ENCODE measurements around the gene OBSCN. TPM values are rescaled to one million over a fixed set of nuclear protein-coding genes. Genes with fewer than 3 reads are reported as not detected.

OBSCN gene
- total RNA-seq, 1 experiment from 2014 or later: 33.3 TPM

- no peak within 1 kb of the TSS for H2BK120ac ChIP-seq (ENCODE audit: low read depth, low read length, poor library complexity, severe bottlenecking)
- peaks cover 15 to 30% of the 10 kb centered on the region in 2 experiments for H3K4me1 Mint-ChIP-seq
- H3K36me3 Mint-ChIP-seq (ENCODE audit: insufficient read depth in 1 of 3, low read depth in 3 of 3): peaks cover 0 to 3% (median 2%) of the 10 kb centered on the region in 3 experiments; a peak in 2 of 7 replicates
- peak within 1 kb of the TSS; percentile 86 to 88 for H3K4me3 Mint-ChIP-seq
- H3K79me2 ChIP-seq (ENCODE audit: insufficient read depth, low read length): no peaks in the 10 kb centered on the region
- peak within 1 kb of the TSS; percentile 45 for H3K4me2 ChIP-seq (ENCODE audit: insufficient read depth, insufficient read length, low read length)
- H2BK20ac ChIP-seq (ENCODE audit: low read depth, low read length, poor library complexity, severe bottlenecking): no peak within 1 kb of the TSS
- no peak within 1 kb of the TSS for H3T11ph ChIP-seq (ENCODE audit: low read length)
- no peak within 1 kb of the TSS for H3K4ac ChIP-seq (ENCODE audit: low read depth, low read length)
- H3K23ac ChIP-seq (ENCODE audit: insufficient read length, low read depth, low read length): no peak within 1 kb of the TSS
- H3K9ac ChIP-seq (ENCODE audit: extremely low read depth, insufficient read length, low read length): peak within 1 kb of the TSS; percentile 23
- H3K18ac ChIP-seq (ENCODE audit: insufficient read length, low read depth, low read length): peak within 1 kb of the TSS; percentile 12
- H3K27me3 ChIP-seq (ENCODE audit: insufficient read depth, low read length): no peaks in the 10 kb centered on the region
- no peak within 1 kb of the TSS for H2AFZ ChIP-seq (ENCODE audit: low read length)
- H4K91ac ChIP-seq (ENCODE audit: insufficient read length, low read depth, low read length): no peak within 1 kb of the TSS
- H3K14ac ChIP-seq (ENCODE audit: insufficient read depth, low read length): peak within 1 kb of the TSS; percentile 84
- no peak within 1 kb of the TSS for H2AK5ac ChIP-seq (ENCODE audit: insufficient read length, low read length)
- peak; percentile 94 for TF ChIP-seq CTCF (conservative IDR thresholded peaks at IDR 0.05)
- DNase-seq: peak; percentile 99
- H4K8ac ChIP-seq (replicated peaks; ENCODE audit: insufficient read length, low read depth, low read length): no peak within 1 kb of the TSS
- H2BK5ac ChIP-seq (ENCODE audit: insufficient read length, low read length): no peak within 1 kb of the TSS
- no peaks in the 10 kb centered on the region for H3K9me3 ChIP-seq (ENCODE audit: control insufficient read depth, low read depth, low read length)
- H4K20me1 ChIP-seq (ENCODE audit: control insufficient read depth, insufficient read depth, insufficient read length): no peaks in the 10 kb centered on the region
- WGBS (ENCODE audit: extremely low coverage, insufficient read length, low lambda C conversion rate): no CpG with 5 or more reads among the region's 93 CpGs
- no peak within 1 kb of the TSS for H2BK15ac ChIP-seq (ENCODE audit: low read depth, low read length)
- H3K27me3 Mint-ChIP-seq (ENCODE audit: low read depth): peaks cover 10% of the 10 kb centered on the region
- peaks cover 0 to 2% of the 10 kb centered on the region in 2 experiments; a peak in 1 of 5 replicates for H3K9me3 Mint-ChIP-seq
- H4K5ac ChIP-seq (ENCODE audit: insufficient read length, low read depth, low read length): no peak within 1 kb of the TSS
- H2BK12ac ChIP-seq (ENCODE audit: insufficient read length, low read depth, low read length): no peak within 1 kb of the TSS
- H3K79me1 ChIP-seq (ENCODE audit: insufficient read depth, low read depth, low read length, poor library complexity, severe bottlenecking): no peaks in the 10 kb centered on the region
- no peaks in the 10 kb centered on the region; the same call in 1 of the 2 replicates for H3K4me1 ChIP-seq (ENCODE audit: insufficient read depth, low read length)
- H3K27ac Mint-ChIP-seq: peak within 1 kb of the TSS; percentile 90 to 99 (median 99)
- H3K23me2 ChIP-seq (ENCODE audit: insufficient read length, low read depth, low read length, poor library complexity, severe bottlenecking): peaks cover 2% of the 10 kb centered on the region
- no peak within 1 kb of the TSS for H3K56ac ChIP-seq (ENCODE audit: insufficient read length, low read depth, low read length)
- H3K27ac ChIP-seq (ENCODE audit: insufficient read length, low read depth, low read length): no peak within 1 kb of the TSS
These were observed 42.3 kb upstream of the OBSCN start, which contains the start of gene IBA57 for GRCh38 chr1:228165372-228166169. IBA57 (plus strand) TSS chr1:228165804; CDS start chr1:228165817, 13 bp downstream.

All from H9 (cell line).